DOHH2 (cell line): ENCODE data around the gene SLC16A1.

Source experiments
- CTCF ChIP-seq: fragments of 200-600 bp; sonication (generic); IDR thresholded peaks from one replicate; pipeline ENCODE4 v1.5.1; 2014; ENCODE audit warnings: antibody characterized with exemption, mild to moderate bottlenecking, low read depth, low read length; ENCODE audit not compliant: poor library complexity, severe bottlenecking
- EZH2phosphoT487 ChIP-seq: fragments of 200-600 bp; sonication (generic); IDR thresholded peaks from 2 replicates; pipeline ENCODE4 v1.6.1; 2017; ENCODE audit warnings: borderline replicate concordance, mild to moderate bottlenecking, antibody characterized with exemption, low read length, moderate library complexity, mixed read lengths

- TF ChIP-seq CTCF = no peak
- no peak for TF ChIP-seq EZH2phosphoT487
Measured at GRCh38 chr1:112923959-112924349, 32.0 kb downstream of the SLC16A1 start.
